SK-N-SH (cell line): ENCODE data around the gene DRGX. TPM values are rescaled to one million over a fixed set of nuclear protein-coding genes. Genes with fewer than 3 reads are reported as not detected.

Experiments
- CTCF ChIA-PET: fragments of 300-600, 350-600 bp; formaldehyde crosslinking; extraction: SDS; loops from one replicate; lab custom pipeline; 2021; lab: Yijun Ruan, JAX
- POLR2A ChIA-PET: fragments of 350-600 bp; sonication (Branson Sonifier 250); formaldehyde crosslinking; extraction: SDS; loops from one replicate; lab custom pipeline; 2020; ENCODE audit warnings: antibody characterized with exemption, inconsistent platforms; lab: Yijun Ruan, JAX
- DNase-seq: peaks from one replicate; pipeline ENCODE4 v3.0.0; 2012
- H2AFZ ChIP-seq: fragments of 200-600 bp; sonication (generic); 2 replicates; pipeline ENCODE4 v1.8.1; 2016; ENCODE audit warnings: antibody characterized with exemption, mild to moderate bottlenecking, low read depth
- H3F3A ChIP-seq: fragments of 200-600 bp; sonication (generic); replicated peaks from 2 replicates; pipeline ENCODE3; 2016; ENCODE audit warnings: antibody characterized with exemption, mild to moderate bottlenecking; ENCODE audit not compliant: insufficient read depth
- H3K27ac ChIP-seq, 2 experiments: fragments of 200-500 bp in 1 of 2; fragments of 200-600 bp in 1 of 2; sonication (Bioruptor generic) in 1 of 2; sonication (generic), shearing (Covaris generic) in 1 of 2; 2 replicates each; pipeline versions ENCODE4 v1.5.1 to v1.6.1; 2014 to 2016; ENCODE audit warnings: low read depth in 2 of 2, inconsistent platforms in 1 of 2, low read length in 1 of 2, mild to moderate bottlenecking in 1 of 2, mixed read lengths in 1 of 2
- H3K27me3 ChIP-seq: fragments of 200-600 bp; sonication (generic), shearing (Covaris generic); 2 replicates; pipeline ENCODE4 v1.6.1; 2016; ENCODE audit warnings: mixed run types; ENCODE audit not compliant: insufficient read depth
- H3K36me3 ChIP-seq, 2 experiments: fragments of 200-500 bp in 1 of 2; fragments of 200-600 bp in 1 of 2; sonication (Bioruptor generic) in 1 of 2; sonication (generic) in 1 of 2; replicated peaks in 1 of 2; 2 replicates each; pipeline versions ENCODE3 to v1.5.1; 2014 to 2016; ENCODE audit warnings: low read length in 1 of 2, mild to moderate bottlenecking in 1 of 2; ENCODE audit not compliant: insufficient read depth in 2 of 2, control insufficient read depth in 1 of 2
- H3K4me1 ChIP-seq, 2 experiments: fragments of 200-500 bp in 1 of 2; fragments of 200-600 bp in 1 of 2; sonication (Bioruptor generic) in 1 of 2; sonication (generic), shearing (Covaris generic) in 1 of 2; 2 replicates each; pipeline versions ENCODE4 v1.5.1 to v1.6.1; 2014 to 2016; ENCODE audit warnings: low read depth in 1 of 2, low read length in 1 of 2, mixed run types in 1 of 2; ENCODE audit not compliant: insufficient read depth in 2 of 2, control insufficient read depth in 1 of 2
- H3K4me2 ChIP-seq: fragments of 200-600 bp; sonication (generic), shearing (Covaris generic); 2 replicates; pipeline ENCODE4 v1.6.1; 2017; ENCODE audit warnings: mixed run types
- H3K4me3 ChIP-seq, 2 experiments: fragments of 200-500 bp in 1 of 2; fragments of 200-600 bp in 1 of 2; sonication (Bioruptor generic) in 1 of 2; sonication (generic), shearing (Covaris generic) in 1 of 2; 2 replicates each; pipeline versions ENCODE4 v1.5.1 to v1.8.1; 2014 to 2016; ENCODE audit warnings: low read depth in 2 of 2, inconsistent platforms in 1 of 2, low read length in 1 of 2, mild to moderate bottlenecking in 1 of 2, mixed read lengths in 1 of 2, moderate library complexity in 1 of 2
- H3K79me2 ChIP-seq: fragments of 200-600 bp; sonication (generic); 2 replicates; pipeline ENCODE4 v1.8.1; 2017; ENCODE audit warnings: mild to moderate bottlenecking; ENCODE audit not compliant: insufficient read depth
- H3K9ac ChIP-seq: fragments of 200-600 bp; sonication (generic); 2 replicates; pipeline ENCODE4 v1.6.1; 2017; ENCODE audit warnings: mixed run types
- H3K9me2 ChIP-seq: fragments of 200-600 bp; sonication (generic); 2 replicates; pipeline ENCODE4 v1.6.1; 2017; ENCODE audit warnings: mixed run types
- H3K9me3 ChIP-seq: fragments of 200-600 bp; sonication (generic); 2 replicates; pipeline ENCODE4 v1.6.1; 2017; ENCODE audit warnings: mixed run types, mild to moderate bottlenecking, moderate library complexity
- H4K20me1 ChIP-seq: fragments of 200-600 bp; sonication (generic); 2 replicates; pipeline ENCODE4 v1.6.1; 2017; ENCODE audit warnings: mild to moderate bottlenecking, mixed run types; ENCODE audit not compliant: insufficient read depth
- CHD2 ChIP-seq: fragments of 150-350 bp; IDR thresholded peaks from 2 replicates; pipeline ENCODE4 v1.6.1; 2018; ENCODE audit warnings: low read length; ENCODE audit not compliant: partially characterized antibody
- ELF1 ChIP-seq: IDR thresholded peaks from 2 replicates; pipeline ENCODE4 v1.4.0; 2012
- EZH2phosphoT487 ChIP-seq: fragments of 200-600 bp; sonication (generic); IDR thresholded peaks from 2 replicates; pipeline ENCODE4 v1.6.1; 2017; ENCODE audit warnings: low read depth, mixed run types, mild to moderate bottlenecking, antibody characterized with exemption, moderate library complexity, borderline replicate concordance
- FOSL2 ChIP-seq: IDR thresholded peaks from 2 replicates; pipeline ENCODE4 v1.4.0; 2012; ENCODE audit warnings: low read depth, mild to moderate bottlenecking, moderate library complexity, borderline replicate concordance
- GATA2 ChIP-seq: sonication (generic); formaldehyde crosslinking; IDR thresholded peaks from 2 replicates; pipeline ENCODE4 v1.5.0; 2020; ENCODE audit warnings: mild to moderate bottlenecking, missing genetic modification reagents
- JUND ChIP-seq: IDR thresholded peaks from 2 replicates; pipeline ENCODE4 v1.4.0; 2012
- MXI1 ChIP-seq: IDR thresholded peaks from 2 replicates; pipeline ENCODE4 v1.6.1; 2012; ENCODE audit warnings: mild to moderate bottlenecking, low read depth, low read length, improper control_type of control experiment
- NFIC ChIP-seq: IDR thresholded peaks from 2 replicates; pipeline ENCODE4 v1.4.0; 2012; ENCODE audit warnings: borderline replicate concordance
- NRF1 ChIP-seq: IDR thresholded peaks from 2 replicates; pipeline ENCODE4 v1.6.1; 2012; ENCODE audit warnings: low read depth, mild to moderate bottlenecking, low read length
- POLR2AphosphoS5 ChIP-seq: IDR thresholded peaks from 2 replicates; pipeline ENCODE4 v1.6.1; 2012; ENCODE audit warnings: low read depth, low read length
- TCF12 ChIP-seq: IDR thresholded peaks from 2 replicates; pipeline ENCODE4 v1.4.0; 2012
- TEAD4 ChIP-seq: IDR thresholded peaks from 2 replicates; pipeline ENCODE4 v1.4.0; 2012; ENCODE audit warnings: mild to moderate bottlenecking, borderline replicate concordance; ENCODE audit not compliant: insufficient read depth
- YY1 ChIP-seq: IDR thresholded peaks from 2 replicates; pipeline ENCODE4 v1.4.0; 2012; ENCODE audit warnings: low read depth, mild to moderate bottlenecking
- WGBS: methylation state at CpG from one replicate; pipeline ENCODE4 v1.1.6; 2017; ENCODE audit warnings: low lambda C conversion rate; 5-methylcytosine and 5-hydroxymethylcytosine counted together
- polyA plus RNA-seq, 3 experiments: library from polyadenylated mRNA; depleted of rRNA; stranded (reverse); fragments of >200 nt; gene quantifications; 2 replicates each; pipeline ENCODE4 v1.2.3, GENCODE V29; 2012
- TF ChIP-seq, protein P1 (sequence below): fragments of 150-350 bp; IDR thresholded peaks from 2 replicates; pipeline ENCODE4 v1.6.1; 2017; ENCODE audit warnings: antibody characterized with exemption, low read length, low read depth, borderline replicate concordance
- TF ChIP-seq, protein P2 (sequence below): fragments of 200-600 bp; sonication (generic); IDR thresholded peaks from 2 replicates; pipeline ENCODE4 v1.6.1; 2017; ENCODE audit warnings: antibody characterized with exemption, mild to moderate bottlenecking, moderate library complexity
- TF ChIP-seq, protein P3 (sequence below): IDR thresholded peaks from 2 replicates; pipeline ENCODE4; 2012

DRGX gene
- polyA plus RNA-seq, 1 of the 3 experiments (the other 2 are of a cell fraction), result not detected

DNA sequence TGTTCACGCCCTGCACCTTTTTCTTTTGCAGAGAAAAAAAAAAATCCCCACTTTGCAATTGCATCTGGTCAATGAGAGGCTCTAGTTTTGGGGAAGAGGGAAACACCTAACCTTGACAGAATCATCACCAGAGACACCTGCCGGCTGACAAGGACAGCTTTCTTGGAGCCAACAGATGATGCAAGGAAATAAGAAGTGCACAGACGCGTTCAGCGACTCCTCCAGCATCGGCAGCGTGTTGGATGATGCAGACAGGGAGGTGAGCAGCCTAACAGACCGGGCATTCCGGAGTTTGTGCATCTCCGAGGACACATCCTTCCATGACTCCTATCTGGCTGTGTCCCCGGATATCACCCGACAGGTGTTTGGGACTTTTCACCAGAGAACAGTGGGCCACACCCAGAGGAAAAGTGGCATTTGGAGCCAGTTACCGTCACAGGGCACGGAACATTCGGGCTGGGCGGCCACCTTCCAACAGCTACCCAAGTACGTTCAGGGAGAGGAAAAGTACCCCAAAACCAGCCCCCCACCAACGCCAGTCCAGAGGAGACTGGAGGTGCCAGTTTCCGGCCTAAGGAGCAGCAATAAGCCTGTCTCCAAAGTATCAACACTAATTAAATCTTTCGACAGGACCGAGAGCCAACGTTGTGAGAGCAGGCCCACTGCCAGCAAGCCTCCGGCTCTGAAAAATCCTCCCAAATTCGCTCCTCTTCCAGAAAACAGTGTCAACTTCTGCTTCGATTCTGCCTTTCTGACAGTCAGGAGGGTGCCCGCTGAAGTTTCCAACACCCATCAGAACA lies 73.3 kb downstream of the DRGX start (continued):
- no peak for TF ChIP-seq TCF12
- TF ChIP-seq, protein P1, sequence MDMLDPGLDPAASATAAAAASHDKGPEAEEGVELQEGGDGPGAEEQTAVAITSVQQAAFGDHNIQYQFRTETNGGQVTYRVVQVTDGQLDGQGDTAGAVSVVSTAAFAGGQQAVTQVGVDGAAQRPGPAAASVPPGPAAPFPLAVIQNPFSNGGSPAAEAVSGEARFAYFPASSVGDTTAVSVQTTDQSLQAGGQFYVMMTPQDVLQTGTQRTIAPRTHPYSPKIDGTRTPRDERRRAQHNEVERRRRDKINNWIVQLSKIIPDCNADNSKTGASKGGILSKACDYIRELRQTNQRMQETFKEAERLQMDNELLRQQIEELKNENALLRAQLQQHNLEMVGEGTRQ, result no peak
- no peak for TF ChIP-seq JUND
- TF ChIP-seq NRF1, result no peak
- TF ChIP-seq YY1, result no peak

DNA sequence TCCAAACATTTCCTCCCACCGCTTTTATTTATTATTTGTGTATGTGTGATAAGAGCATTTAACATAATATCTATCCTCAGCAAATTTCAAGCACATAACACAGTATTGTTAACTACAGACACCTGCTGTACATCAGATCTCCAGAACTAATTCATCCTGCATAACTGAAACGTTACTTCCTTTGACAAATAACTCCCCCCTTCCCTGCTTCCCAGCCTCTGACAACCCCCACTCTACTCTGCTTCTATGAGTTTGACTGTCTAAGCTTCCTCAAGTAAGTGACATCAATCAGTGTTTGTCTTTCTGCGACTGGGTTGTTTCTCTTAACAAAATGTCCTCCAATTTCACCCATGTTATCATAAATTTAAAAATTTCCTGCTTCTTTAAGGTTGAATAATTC lies 74.9 kb downstream of the DRGX start:
- Histone ChIP-seq H3K36me3 (no peaks in the 10 kb centered on the region), H3K4me2 (no peak overlapping the region), H3K9me3 (no peaks in the 10 kb centered on the region), H3K27me3 (no peaks in the 10 kb centered on the region), H3K9me2 (no peaks in the 10 kb centered on the region), H3K9ac (no peak overlapping the region), H3K4me1 (peaks cover 0 to 22% of the 10 kb centered on the region in 2 experiments; a peak in 1 of 4 replicates), H3K79me2 (no peaks in the 10 kb centered on the region), H3F3A (no peaks in the 10 kb centered on the region), H4K20me1 (no peaks in the 10 kb centered on the region), H3K4me3 (no peak overlapping the region), H2AFZ (no peak overlapping the region), H3K27ac (no peak overlapping the region)
- no peak for DNase-seq
- CTCF ChIA-PET, result no interaction called here
- POLR2A ChIA-PET, result no interaction called here
- 21% methylated on average over 3 of the region's 3 CpGs for WGBS
- TF ChIP-seq POLR2AphosphoS5, result no peak
- TF ChIP-seq EZH2phosphoT487, result no peak
- TF ChIP-seq, protein P2, sequence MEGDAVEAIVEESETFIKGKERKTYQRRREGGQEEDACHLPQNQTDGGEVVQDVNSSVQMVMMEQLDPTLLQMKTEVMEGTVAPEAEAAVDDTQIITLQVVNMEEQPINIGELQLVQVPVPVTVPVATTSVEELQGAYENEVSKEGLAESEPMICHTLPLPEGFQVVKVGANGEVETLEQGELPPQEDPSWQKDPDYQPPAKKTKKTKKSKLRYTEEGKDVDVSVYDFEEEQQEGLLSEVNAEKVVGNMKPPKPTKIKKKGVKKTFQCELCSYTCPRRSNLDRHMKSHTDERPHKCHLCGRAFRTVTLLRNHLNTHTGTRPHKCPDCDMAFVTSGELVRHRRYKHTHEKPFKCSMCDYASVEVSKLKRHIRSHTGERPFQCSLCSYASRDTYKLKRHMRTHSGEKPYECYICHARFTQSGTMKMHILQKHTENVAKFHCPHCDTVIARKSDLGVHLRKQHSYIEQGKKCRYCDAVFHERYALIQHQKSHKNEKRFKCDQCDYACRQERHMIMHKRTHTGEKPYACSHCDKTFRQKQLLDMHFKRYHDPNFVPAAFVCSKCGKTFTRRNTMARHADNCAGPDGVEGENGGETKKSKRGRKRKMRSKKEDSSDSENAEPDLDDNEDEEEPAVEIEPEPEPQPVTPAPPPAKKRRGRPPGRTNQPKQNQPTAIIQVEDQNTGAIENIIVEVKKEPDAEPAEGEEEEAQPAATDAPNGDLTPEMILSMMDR, result no peak
- no peak for TF ChIP-seq NFIC
- TF ChIP-seq FOSL2, result no peak
- no peak for TF ChIP-seq GATA2 (CRISPR knock-in tag)
- no peak for TF ChIP-seq TEAD4
- TF ChIP-seq, protein P3, sequence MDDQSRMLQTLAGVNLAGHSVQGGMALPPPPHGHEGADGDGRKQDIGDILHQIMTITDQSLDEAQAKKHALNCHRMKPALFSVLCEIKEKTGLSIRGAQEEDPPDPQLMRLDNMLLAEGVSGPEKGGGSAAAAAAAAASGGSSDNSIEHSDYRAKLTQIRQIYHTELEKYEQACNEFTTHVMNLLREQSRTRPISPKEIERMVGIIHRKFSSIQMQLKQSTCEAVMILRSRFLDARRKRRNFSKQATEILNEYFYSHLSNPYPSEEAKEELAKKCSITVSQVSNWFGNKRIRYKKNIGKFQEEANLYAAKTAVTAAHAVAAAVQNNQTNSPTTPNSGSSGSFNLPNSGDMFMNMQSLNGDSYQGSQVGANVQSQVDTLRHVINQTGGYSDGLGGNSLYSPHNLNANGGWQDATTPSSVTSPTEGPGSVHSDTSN, result no peak
- TF ChIP-seq ELF1, result no peak
- TF ChIP-seq CHD2, result no peak
- TF ChIP-seq, protein P1, result no peak
- TF ChIP-seq MXI1, result no peak
